HCT116 (cell line): ENCODE results near the gene RAB21. TPM values are rescaled to one million over a fixed set of nuclear protein-coding genes. Genes with fewer than 3 reads are reported as not detected.

ENCODE experiments used
- ATAC-seq: fragments of 200-7000 bp; cut with Tn5 transposase; 2 replicates; pipeline ENCODE4 v1.9.1; 2020; ENCODE audit warnings: mild to moderate bottlenecking, moderate library complexity
- BruUV-seq: library from RNA; stranded (reverse); fragments of 400-500 nt; replicated peaks from 2 replicates; lab custom pipeline; 2021; lab: Mats Ljungman, UMichigan
- CTCF ChIA-PET: fragments of 300-600 bp; sonication (Branson Sonifier 250); formaldehyde crosslinking; loops from one replicate; lab custom pipeline; 2021; ENCODE audit warnings: antibody characterized with exemption; lab: Charles Lee
- POLR2A ChIA-PET: fragments of 300-600, 350-600 bp; sonication (Branson Sonifier 250); formaldehyde crosslinking; loops from one replicate; lab custom pipeline; 2021; ENCODE audit warnings: antibody characterized with exemption; lab: Charles Lee
- RAD21 ChIA-PET, 2 experiments: fragments of 300-600 bp; sonication (Branson Sonifier 250); formaldehyde crosslinking; loops; one replicate each; lab custom pipeline; 2023; ENCODE audit warnings: low total read pairs in 2 of 2; ENCODE audit not compliant: uncharacterized antibody in 2 of 2, unreplicated experiment in 2 of 2, low non-redundant PET in 1 of 2; lab: Charles Lee
- DNase-seq: peaks from one replicate; pipeline ENCODE4 v3.0.0-alpha.2; 2010; ENCODE audit warnings: low read depth, low spot score
- H2AFZ ChIP-seq: fragments of 200-600 bp; shearing (Covaris generic), sonication (generic); 2 replicates; pipeline ENCODE4 v1.6.1; 2017; ENCODE audit warnings: low read depth, mixed run types, mixed read lengths, antibody characterized with exemption, low read length; ENCODE audit not compliant: poor library complexity, severe bottlenecking
- H3K27ac ChIP-seq: 2 replicates; pipeline ENCODE4 v1.5.1; 2012; ENCODE audit warnings: low read depth, low read length
- H3K27me3 ChIP-seq: fragments of 200-600 bp; sonication (generic); 2 replicates; pipeline ENCODE4 v1.6.1; 2016; ENCODE audit warnings: mixed run types, low read length, mixed read lengths; ENCODE audit not compliant: insufficient read depth
- H3K36me3 ChIP-seq, 2 experiments: fragments of 200-500 bp in 1 of 2; fragments of 200-600 bp in 1 of 2; sonication (Bioruptor generic) in 1 of 2; sonication (generic) in 1 of 2; 2 replicates each; pipeline versions ENCODE4 v1.5.1 to v1.6.1; 2014 to 2016; ENCODE audit warnings: low read length in 2 of 2, inconsistent platforms in 1 of 2, mixed read lengths in 1 of 2, mixed run types in 1 of 2; ENCODE audit not compliant: insufficient read depth in 2 of 2, control insufficient read depth in 1 of 2
- H3K4me1 ChIP-seq, 2 experiments: fragments of 200-600 bp in 1 of 2; sonication (generic) in 1 of 2; 2 replicates each; pipeline versions ENCODE4 v1.5.1 to v1.6.1; 2012 to 2017; ENCODE audit warnings: low read length in 2 of 2, inconsistent platforms in 1 of 2, mild to moderate bottlenecking in 1 of 2, mixed read lengths in 1 of 2, mixed run types in 1 of 2, moderate library complexity in 1 of 2; ENCODE audit not compliant: insufficient read depth in 2 of 2, control insufficient read depth in 1 of 2
- H3K4me2 ChIP-seq: fragments of 200-600 bp; sonication (generic); 2 replicates; pipeline ENCODE4 v1.6.1; 2017; ENCODE audit warnings: mixed run types, low read length, mixed read lengths
- H3K4me3 ChIP-seq, 2 experiments: fragments of 200-600 bp in 1 of 2; sonication (generic) in 1 of 2; replicated peaks in 1 of 2; 2 replicates each; pipeline ENCODE4 v1.5.1; 2011 to 2016; ENCODE audit warnings: low read length in 2 of 2, control low read depth in 1 of 2, low read depth in 1 of 2, mild to moderate bottlenecking in 1 of 2, mixed read lengths in 1 of 2, mixed run types in 1 of 2
- H3K79me2 ChIP-seq: fragments of 200-600 bp; sonication (generic); 2 replicates; pipeline ENCODE4 v1.6.1; 2017; ENCODE audit warnings: mild to moderate bottlenecking, mixed run types, low read length, moderate library complexity, mixed read lengths; ENCODE audit not compliant: insufficient read depth
- H3K9ac ChIP-seq: fragments of 200-600 bp; sonication (generic); 2 replicates; pipeline ENCODE4 v1.6.1; 2016; ENCODE audit warnings: low read length, mixed read lengths
- H3K9me2 ChIP-seq: fragments of 200-600 bp; sonication (generic), shearing (Covaris generic); 2 replicates; pipeline ENCODE4 v1.6.1; 2017; ENCODE audit warnings: mixed run types, mild to moderate bottlenecking, moderate library complexity; ENCODE audit not compliant: insufficient read depth
- H3K9me3 ChIP-seq, 2 experiments: fragments of 200-500 bp in 1 of 2; fragments of 200-600 bp in 1 of 2; sonication (Bioruptor generic) in 1 of 2; sonication (generic) in 1 of 2; 2 replicates each; pipeline ENCODE4 v1.6.1; 2014 to 2017; ENCODE audit warnings: low read length in 2 of 2, mixed read lengths in 2 of 2, inconsistent platforms in 1 of 2, low read depth in 1 of 2, mild to moderate bottlenecking in 1 of 2, mixed run types in 1 of 2, moderate library complexity in 1 of 2; ENCODE audit not compliant: control insufficient read depth in 1 of 2, insufficient read depth in 1 of 2
- H4K20me1 ChIP-seq: fragments of 200-600 bp; sonication (generic), shearing (Covaris generic); 2 replicates; pipeline ENCODE4 v1.6.1; 2017; ENCODE audit warnings: mixed run types, mild to moderate bottlenecking, moderate library complexity; ENCODE audit not compliant: insufficient read depth
- CEBPB ChIP-seq: IDR thresholded peaks from 2 replicates; pipeline ENCODE4 v1.6.1; 2012; ENCODE audit warnings: low read depth
- CTCF ChIP-seq, 3 experiments: fragments of 200-600 bp in 1 of 3; sonication (generic) in 1 of 3; IDR thresholded peaks in 2 of 3; conservative IDR thresholded peaks in 1 of 3; 2 replicates each; pipeline ENCODE4 v1.5.1; 2012 to 2017; ENCODE audit warnings: low read depth in 2 of 3, low read length in 2 of 3, antibody characterized with exemption in 1 of 3, borderline replicate concordance in 1 of 3, control low read depth in 1 of 3, mild to moderate bottlenecking in 1 of 3, mixed read lengths in 1 of 3, mixed run types in 1 of 3, moderate library complexity in 1 of 3; ENCODE audit not compliant: insufficient read depth in 1 of 3
- EGR1 ChIP-seq: IDR thresholded peaks from 2 replicates; pipeline ENCODE4 v1.6.1; 2012; ENCODE audit warnings: low read depth
- ELF1 ChIP-seq: IDR thresholded peaks from 2 replicates; pipeline ENCODE4 v1.6.1; 2012; ENCODE audit warnings: low read depth, borderline replicate concordance
- EZH2 ChIP-seq: fragments of 200-600 bp; sonication (generic); IDR thresholded peaks from 2 replicates; pipeline ENCODE4 v1.6.1; 2017; ENCODE audit warnings: antibody characterized with exemption, mixed run types
- EZH2phosphoT487 ChIP-seq: fragments of 200-600 bp; IDR thresholded peaks from 2 replicates; pipeline ENCODE4 v1.6.1; 2018; ENCODE audit warnings: antibody characterized with exemption, borderline replicate concordance
- FOSL1 ChIP-seq: IDR thresholded peaks from 2 replicates; pipeline ENCODE4 v1.6.1; 2012; ENCODE audit warnings: low read depth
- POLR2A ChIP-seq: IDR thresholded peaks from 2 replicates; pipeline ENCODE4 v1.7.0; 2011; ENCODE audit warnings: borderline replicate concordance; ENCODE audit not compliant: insufficient read depth, insufficient read length; ENCODE audit errors: extremely low read depth
- POLR2AphosphoS5 ChIP-seq: IDR thresholded peaks from 2 replicates; pipeline ENCODE4 v1.6.1; 2011; ENCODE audit warnings: mild to moderate bottlenecking, low read depth, low read length, moderate library complexity
- SIN3A ChIP-seq: IDR thresholded peaks from 2 replicates; pipeline ENCODE4 v1.6.1; 2012; ENCODE audit warnings: low read depth
- SP1 ChIP-seq: IDR thresholded peaks from 2 replicates; pipeline ENCODE4 v1.6.1; 2012; ENCODE audit warnings: low read depth
- SRF ChIP-seq: IDR thresholded peaks from 2 replicates; pipeline ENCODE4 v1.6.1; 2012; ENCODE audit warnings: low read depth
- TCF7L2 ChIP-seq: IDR thresholded peaks from 2 replicates; pipeline ENCODE4 v1.7.0; 2011; ENCODE audit warnings: borderline replicate concordance, inconsistent platforms; ENCODE audit not compliant: insufficient read depth, insufficient read length; ENCODE audit errors: extremely low read depth
- YY1 ChIP-seq: IDR thresholded peaks from 2 replicates; pipeline ENCODE4 v1.6.1; 2011; ENCODE audit warnings: low read length, low read depth, moderate library complexity, mild to moderate bottlenecking; ENCODE audit not compliant: insufficient replicate concordance; ENCODE audit errors: extremely low read depth
- ZFX ChIP-seq: fragments of 450-650 bp; IDR thresholded peaks from 2 replicates; pipeline ENCODE4 v1.6.1; 2017
- ZNF274 ChIP-seq: fragments of 200-500 bp; sonication (Bioruptor generic); IDR thresholded peaks from 2 replicates; pipeline ENCODE4 v1.6.1; 2014; ENCODE audit warnings: mild to moderate bottlenecking, low read depth, low read length, inconsistent platforms
- intact Hi-C: fragments of 100-400 bp; cut with micrococcal nuclease; formaldehyde crosslinking; loops from 2 replicates; pipeline ENCODE4 v1.10.0; 2022
- total RNA-seq: library from RNA; stranded (reverse); gene quantifications from one replicate; pipeline ENCODE4 v1.2.1, GENCODE V29; 2021; ENCODE audit not compliant: unreplicated experiment
- TF ChIP-seq, protein P1 (sequence below): IDR thresholded peaks from 2 replicates; pipeline ENCODE4 v1.6.1; 2012
- TF ChIP-seq, protein P2 (sequence below): IDR thresholded peaks from 2 replicates; pipeline ENCODE4 v1.6.1; 2011; ENCODE audit warnings: mild to moderate bottlenecking, low read length, moderate library complexity; ENCODE audit not compliant: insufficient replicate concordance; ENCODE audit errors: extremely low read depth
- TF ChIP-seq, protein P3 (sequence below): IDR thresholded peaks from 2 replicates; pipeline ENCODE4 v1.6.1; 2012

The RAB21 gene
- total RNA-seq, 1 experiment from 2014 or later, result 57.1 TPM

DNA sequence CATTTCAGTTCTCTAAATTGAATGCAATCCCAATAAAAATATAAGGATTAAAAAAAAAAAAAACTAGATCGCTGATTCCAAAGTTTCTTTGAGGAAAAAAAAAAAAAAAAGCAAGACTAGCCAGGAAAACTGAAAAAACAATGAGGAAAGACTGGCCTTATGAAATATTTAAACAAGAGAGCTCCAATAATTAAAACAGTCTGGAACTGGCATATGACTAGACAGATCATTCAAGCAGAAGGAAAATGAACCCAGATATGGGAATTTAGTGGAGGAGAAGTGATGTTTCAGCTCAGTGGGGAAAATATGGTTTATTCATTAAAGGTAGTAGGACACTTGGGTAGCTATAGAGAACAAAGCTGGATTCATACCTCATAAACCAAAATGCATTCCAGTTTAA is 42.9 kb downstream of the RAB21 start:
- Histone ChIP-seq H3K9me3 (no peaks in the 10 kb centered on the region), H3K79me2 (no peaks in the 10 kb centered on the region), H3K27me3 (no peaks in the 10 kb centered on the region), H3K4me2 (no peak overlapping the region), H3K27ac (no peak overlapping the region), H2AFZ (no peak overlapping the region), H4K20me1 (no peaks in the 10 kb centered on the region), H3K4me1 (peaks cover 0 to 4% of the 10 kb centered on the region in 2 experiments; a peak in 1 of 4 replicates), H3K9me2 (no peaks in the 10 kb centered on the region), H3K4me3 (no peak overlapping the region), H3K9ac (no peak overlapping the region), H3K36me3 (no peaks in the 10 kb centered on the region)
- intact Hi-C loops, result no loop called here
- ATAC-seq (no peak), DNase-seq (no peak)
- ChIA-PET RAD21 (no interaction called here), POLR2A (no interaction called here), CTCF (interaction anchor here (1.7 kb wide), 1 partner anchor 17 kb away, joined by 8 read pairs; no protein-coding TSS in a partner anchor)
- TF ChIP-seq TCF7L2 (no peak), ZNF274 (no peak), POLR2A (no peak), CEBPB (no peak), FOSL1 (no peak), POLR2AphosphoS5 (no peak), SRF (no peak), EGR1 (no peak), EZH2phosphoT487 (no peak), YY1 (no peak), SIN3A (no peak), SP1 (no peak), CTCF (IDR thresholded peaks at IDR 0.05 in 2 of 3, conservative IDR thresholded peaks at IDR 0.05 in 1 of 3; ENCODE audit: borderline replicate concordance in 1 of 3, insufficient read depth in 1 of 3, low read depth in 2 of 3, low read length in 2 of 3) (no peak), EZH2 (no peak), ELF1 (no peak), ZFX (no peak)
- TF ChIP-seq, protein P1, sequence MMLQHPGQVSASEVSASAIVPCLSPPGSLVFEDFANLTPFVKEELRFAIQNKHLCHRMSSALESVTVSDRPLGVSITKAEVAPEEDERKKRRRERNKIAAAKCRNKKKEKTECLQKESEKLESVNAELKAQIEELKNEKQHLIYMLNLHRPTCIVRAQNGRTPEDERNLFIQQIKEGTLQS, result no peak
- TF ChIP-seq, protein P2, sequence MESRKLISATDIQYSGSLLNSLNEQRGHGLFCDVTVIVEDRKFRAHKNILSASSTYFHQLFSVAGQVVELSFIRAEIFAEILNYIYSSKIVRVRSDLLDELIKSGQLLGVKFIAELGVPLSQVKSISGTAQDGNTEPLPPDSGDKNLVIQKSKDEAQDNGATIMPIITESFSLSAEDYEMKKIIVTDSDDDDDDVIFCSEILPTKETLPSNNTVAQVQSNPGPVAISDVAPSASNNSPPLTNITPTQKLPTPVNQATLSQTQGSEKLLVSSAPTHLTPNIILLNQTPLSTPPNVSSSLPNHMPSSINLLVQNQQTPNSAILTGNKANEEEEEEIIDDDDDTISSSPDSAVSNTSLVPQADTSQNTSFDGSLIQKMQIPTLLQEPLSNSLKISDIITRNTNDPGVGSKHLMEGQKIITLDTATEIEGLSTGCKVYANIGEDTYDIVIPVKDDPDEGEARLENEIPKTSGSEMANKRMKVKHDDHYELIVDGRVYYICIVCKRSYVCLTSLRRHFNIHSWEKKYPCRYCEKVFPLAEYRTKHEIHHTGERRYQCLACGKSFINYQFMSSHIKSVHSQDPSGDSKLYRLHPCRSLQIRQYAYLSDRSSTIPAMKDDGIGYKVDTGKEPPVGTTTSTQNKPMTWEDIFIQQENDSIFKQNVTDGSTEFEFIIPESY, result no peak
- TF ChIP-seq, protein P3, sequence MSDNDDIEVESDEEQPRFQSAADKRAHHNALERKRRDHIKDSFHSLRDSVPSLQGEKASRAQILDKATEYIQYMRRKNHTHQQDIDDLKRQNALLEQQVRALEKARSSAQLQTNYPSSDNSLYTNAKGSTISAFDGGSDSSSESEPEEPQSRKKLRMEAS, result no peak
- no TSS peak for BruUV-seq
